ENCODE results near the gene CKAP2. TPM values are rescaled to one million over a fixed set of nuclear protein-coding genes. Genes with fewer than 3 reads are reported as not detected.

Gene CKAP2, protein sequence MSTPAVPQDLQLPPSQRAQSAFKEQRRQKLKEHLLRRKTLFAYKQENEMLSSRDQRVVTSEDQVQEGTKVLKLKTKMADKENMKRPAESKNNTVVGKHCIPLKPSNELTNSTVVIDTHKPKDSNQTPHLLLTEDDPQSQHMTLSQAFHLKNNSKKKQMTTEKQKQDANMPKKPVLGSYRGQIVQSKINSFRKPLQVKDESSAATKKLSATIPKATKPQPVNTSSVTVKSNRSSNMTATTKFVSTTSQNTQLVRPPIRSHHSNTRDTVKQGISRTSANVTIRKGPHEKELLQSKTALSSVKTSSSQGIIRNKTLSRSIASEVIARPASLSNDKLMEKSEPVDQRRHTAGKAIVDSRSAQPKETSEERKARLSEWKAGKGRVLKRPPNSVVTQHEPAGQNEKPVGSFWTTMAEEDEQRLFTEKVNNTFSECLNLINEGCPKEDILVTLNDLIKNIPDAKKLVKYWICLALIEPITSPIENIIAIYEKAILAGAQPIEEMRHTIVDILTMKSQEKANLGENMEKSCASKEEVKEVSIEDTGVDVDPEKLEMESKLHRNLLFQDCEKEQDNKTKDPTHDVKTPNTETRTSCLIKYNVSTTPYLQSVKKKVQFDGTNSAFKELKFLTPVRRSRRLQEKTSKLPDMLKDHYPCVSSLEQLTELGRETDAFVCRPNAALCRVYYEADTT
- 9.8 and 54.4 TPM in 2 replicates for total RNA-seq

DNA sequence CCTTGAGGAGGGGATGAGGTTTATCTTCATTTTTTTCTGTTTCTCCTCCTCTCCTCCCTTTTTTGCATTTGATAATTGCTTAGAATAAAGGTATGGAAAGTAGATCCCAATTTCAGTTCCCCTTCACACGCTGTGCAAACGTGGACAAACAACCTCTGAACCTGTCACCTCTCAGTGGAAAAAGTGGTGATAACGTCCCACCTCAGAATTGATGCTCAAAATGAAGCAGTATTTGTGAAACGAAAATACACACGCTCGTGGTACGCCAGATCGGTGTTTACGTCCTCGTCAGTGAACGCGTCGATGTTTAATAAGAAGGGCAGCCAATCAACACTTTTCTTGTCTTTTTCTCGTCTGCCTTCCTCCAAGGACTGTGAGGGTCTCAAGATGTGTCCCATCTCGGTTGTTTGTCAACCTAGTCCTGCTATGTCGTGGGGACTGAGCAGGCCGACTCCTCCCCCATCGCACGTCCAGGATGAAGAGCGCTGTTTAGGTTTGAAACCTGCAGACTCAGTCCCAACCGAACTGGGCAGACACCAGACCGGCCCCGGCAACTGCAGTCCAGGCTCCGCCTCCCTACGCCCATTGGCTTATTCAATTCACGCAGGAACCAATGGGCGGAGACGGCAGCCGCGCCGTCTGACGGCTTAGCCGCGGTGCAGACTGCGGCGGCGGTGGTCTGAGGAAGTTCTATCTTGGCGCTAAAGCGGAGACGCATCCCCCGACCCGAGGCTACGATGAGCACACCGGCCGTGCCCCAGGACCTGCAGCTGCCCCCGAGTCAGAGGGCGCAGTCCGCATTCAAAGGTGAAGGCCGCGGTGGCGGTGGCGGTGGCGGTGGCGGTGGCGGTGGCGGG, at the start of gene CKAP2:
Gene CKAP2, plus strand, starts transcription at position 659 of the 857 bp plus-strand sequence. Its CDS starts 79 bp downstream, at position 738.

DNA sequence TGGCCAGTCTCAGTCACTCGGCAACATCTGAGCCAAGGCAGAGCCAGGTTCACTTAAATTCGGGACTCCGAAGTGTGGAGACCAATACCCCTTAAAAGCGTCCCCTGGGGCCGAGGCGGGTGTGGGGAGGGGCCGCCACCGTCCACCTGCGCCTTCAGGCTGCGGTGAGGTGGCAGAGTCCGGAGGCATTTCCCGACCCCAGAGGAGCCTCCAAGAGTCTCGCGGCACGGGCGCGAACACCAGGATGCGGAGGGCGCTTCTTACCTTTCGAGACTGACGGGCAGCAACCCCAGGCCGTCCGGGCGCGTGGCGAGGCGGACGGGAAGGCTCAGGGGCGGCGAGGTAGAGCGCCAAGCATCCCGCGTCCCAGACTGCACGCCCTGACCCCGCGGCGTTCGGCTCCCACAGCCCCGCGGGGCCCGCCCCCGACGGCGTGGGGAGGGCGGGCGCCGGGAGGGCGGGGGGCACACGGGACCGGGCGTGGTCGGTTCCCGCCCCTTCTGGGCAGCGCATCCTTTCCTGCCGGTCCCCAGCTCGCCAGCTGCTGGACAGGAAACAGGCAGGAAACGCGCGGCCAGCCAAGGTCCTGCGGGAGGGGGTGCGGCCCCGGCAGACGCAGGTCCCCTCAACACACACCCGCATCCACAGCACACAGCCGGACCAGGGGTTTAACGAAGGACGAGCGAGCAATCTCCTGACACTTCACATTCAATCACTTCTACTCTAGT, 49.3 kb upstream of the CKAP2 start, which contains the start of gene THSD1:
Gene THSD1, minus strand, starts transcription at position 406 of the 728 bp plus-strand sequence. CDS start 3,572 bp downstream, outside the sequence.

DNA sequence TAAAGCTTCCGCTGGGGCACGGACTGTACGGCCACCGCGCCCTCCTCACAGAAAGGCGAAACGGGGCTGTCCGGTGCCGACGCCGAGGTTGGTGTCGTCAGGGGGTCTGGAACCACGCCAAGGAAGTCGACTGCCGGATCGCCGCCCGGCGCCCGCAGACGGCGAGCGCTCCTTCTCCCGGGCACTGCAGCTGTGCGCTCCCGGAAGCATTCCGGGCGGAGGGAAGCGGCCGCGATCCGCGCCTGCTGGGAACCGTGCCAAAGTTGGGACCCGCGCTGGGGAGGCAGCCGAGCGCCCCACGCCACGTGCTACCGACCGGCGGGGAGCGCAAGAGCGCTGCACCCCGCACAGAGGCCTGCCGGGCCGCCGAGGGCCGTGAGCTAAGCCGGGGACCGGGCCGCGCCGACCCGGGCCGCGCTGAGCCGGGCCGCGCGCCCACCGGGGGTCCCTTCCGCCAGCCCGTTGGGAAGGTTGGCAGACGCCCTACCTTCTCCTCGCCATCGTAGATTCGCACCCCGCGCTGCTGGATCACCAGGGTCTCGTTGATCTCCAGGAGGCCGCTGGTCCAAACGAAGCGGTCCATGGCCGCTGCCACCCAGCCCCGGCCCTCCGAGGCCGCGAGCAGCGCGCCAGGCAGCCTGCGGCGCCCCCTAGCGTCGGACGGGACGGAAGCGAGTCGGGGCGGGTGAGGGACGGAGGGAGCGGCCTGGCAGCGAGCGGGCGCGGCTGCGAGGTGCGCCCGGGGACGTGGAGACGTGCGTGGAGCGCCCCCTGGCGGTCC, 5.1 kb upstream of the CKAP2 start, which contains the start of gene VPS36:
Gene VPS36, minus strand, starts transcription at position 623 of the 781 bp plus-strand sequence. Its CDS starts 40 bp downstream, at position 583.

Other genes with a start within 250 kb of the CKAP2 start
- 6.0 and 8.3 TPM in 2 replicates for gene THSD1, start 49.3 kb upstream of the CKAP2 start, total RNA-seq
- 23.5 and 28.2 TPM in 2 replicates for gene VPS36, start 4.8 kb upstream of the CKAP2 start, total RNA-seq
- 2.0 and 4.9 TPM in 2 replicates for gene HNRNPA1L2, start 187.0 kb downstream of the CKAP2 start, total RNA-seq
- 59.9 and 64.0 TPM in 2 replicates for gene SUGT1, start 197.4 kb downstream of the CKAP2 start, total RNA-seq

Data from smooth muscle cell of trachea (primary cell).